ENCODE data around the gene IFT52.

IFT52 gene

DNA sequence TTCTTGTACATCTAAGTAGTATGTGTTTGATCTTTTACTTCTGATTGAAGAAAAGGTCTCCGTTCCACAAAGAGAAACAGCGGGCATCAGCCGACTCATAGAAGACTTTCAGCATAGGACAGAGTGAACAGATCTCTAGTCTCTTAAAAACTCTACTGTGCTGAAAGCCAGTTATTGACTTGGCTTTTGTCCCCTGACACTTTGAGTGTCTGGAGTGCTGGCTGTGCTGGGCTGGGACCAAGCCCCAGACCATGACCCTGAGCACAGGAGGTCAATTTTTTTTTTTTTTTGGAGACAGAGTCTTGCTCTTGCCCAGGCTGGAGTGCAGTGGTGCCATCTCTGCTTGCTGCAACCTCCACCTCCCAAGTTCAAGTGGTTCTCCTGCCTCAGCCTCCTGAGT is 104.0 kb downstream of the IFT52 start:
- no peak for DNase-seq

GRCh38 chr20:43695571-43695970 is 104.8 kb downstream of the IFT52 start:
- no peak for DNase-seq
